ENCODE measurements around the gene DIPK2B. TPM values are rescaled to one million over a fixed set of nuclear protein-coding genes. Genes with fewer than 3 reads are reported as not detected.

Gene DIPK2B
- total RNA-seq, 1 donor from 2014 or later: 76.2 TPM

DNA sequence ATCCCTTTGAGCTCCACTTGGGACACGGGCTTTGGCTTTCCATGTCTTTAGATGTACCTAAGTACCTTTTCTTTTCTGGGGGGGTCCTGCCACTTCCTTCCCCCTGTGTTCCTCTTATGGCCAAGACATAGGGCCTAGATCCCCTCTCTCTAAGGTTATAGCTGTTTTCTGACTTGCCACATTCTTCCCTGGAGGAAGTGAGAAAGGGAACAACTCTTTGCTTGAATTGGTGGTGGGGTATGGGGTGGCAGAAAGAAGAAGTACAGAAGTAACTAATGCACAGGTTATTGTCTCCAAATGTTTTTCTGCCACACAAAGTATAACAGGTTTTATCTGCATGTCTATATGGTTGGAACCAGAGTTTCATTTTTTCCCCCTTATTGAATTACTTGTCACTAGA, 29.7 kb upstream of the DIPK2B start:
- Histone ChIP-seq H3K27ac (no peak overlapping the region), H3K4me1 (no peaks in the 10 kb centered on the region), H3K36me3 (no peaks in the 10 kb centered on the region), H3K9me3 (no peaks in the 10 kb centered on the region), H3K4me3 (no peak overlapping the region), H3K27me3 (no peaks in the 10 kb centered on the region)
- intact Hi-C loops (cut with DNase I): no loop called here
- TF ChIP-seq, protein P1, sequence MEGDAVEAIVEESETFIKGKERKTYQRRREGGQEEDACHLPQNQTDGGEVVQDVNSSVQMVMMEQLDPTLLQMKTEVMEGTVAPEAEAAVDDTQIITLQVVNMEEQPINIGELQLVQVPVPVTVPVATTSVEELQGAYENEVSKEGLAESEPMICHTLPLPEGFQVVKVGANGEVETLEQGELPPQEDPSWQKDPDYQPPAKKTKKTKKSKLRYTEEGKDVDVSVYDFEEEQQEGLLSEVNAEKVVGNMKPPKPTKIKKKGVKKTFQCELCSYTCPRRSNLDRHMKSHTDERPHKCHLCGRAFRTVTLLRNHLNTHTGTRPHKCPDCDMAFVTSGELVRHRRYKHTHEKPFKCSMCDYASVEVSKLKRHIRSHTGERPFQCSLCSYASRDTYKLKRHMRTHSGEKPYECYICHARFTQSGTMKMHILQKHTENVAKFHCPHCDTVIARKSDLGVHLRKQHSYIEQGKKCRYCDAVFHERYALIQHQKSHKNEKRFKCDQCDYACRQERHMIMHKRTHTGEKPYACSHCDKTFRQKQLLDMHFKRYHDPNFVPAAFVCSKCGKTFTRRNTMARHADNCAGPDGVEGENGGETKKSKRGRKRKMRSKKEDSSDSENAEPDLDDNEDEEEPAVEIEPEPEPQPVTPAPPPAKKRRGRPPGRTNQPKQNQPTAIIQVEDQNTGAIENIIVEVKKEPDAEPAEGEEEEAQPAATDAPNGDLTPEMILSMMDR (IDR thresholded peaks at IDR 0.05): no peak
- DNase-seq (ENCODE audit: low spot score in 2 of 2): no peak

- no peak for DNase-seq (ENCODE audit: low spot score in 2 of 2)
- H3K27me3 ChIP-seq: no peaks in the 10 kb centered on the region
Measured at GRCh38 chrX:45229348-45229747, 28.7 kb upstream of the DIPK2B start.

GRCh38 chrX:45228126-45228525, 27.4 kb upstream of the DIPK2B start:
- H3K4me3 ChIP-seq: no peak overlapping the region
- no peaks in the 10 kb centered on the region for H3K27me3 ChIP-seq
- H3K9me3 ChIP-seq: no peaks in the 10 kb centered on the region
- intact Hi-C loops (cut with DNase I): no loop called here
- H3K36me3 ChIP-seq: no peaks in the 10 kb centered on the region
- H3K4me1 ChIP-seq: no peaks in the 10 kb centered on the region
- TF ChIP-seq, protein P1 (IDR thresholded peaks at IDR 0.05): no peak
- no peak for DNase-seq (ENCODE audit: low spot score in 2 of 2)
- no peak overlapping the region for H3K27ac ChIP-seq

More at GRCh38 chrX:45229348-45229747, 28.7 kb upstream of the DIPK2B start:
- intact Hi-C loops (cut with DNase I): no loop called here
- Histone ChIP-seq H3K27ac (no peak overlapping the region), H3K4me3 (no peak overlapping the region), H3K9me3 (no peaks in the 10 kb centered on the region), H3K4me1 (no peaks in the 10 kb centered on the region), H3K36me3 (no peaks in the 10 kb centered on the region)
- TF ChIP-seq, protein P1 (IDR thresholded peaks at IDR 0.05): no peak

GRCh38 chrX:45208121-45208856, 7.6 kb upstream of the DIPK2B start:
- no peak for DNase-seq (ENCODE audit: low spot score in 2 of 2)
- Histone ChIP-seq H3K9me3 (peaks cover 5 to 8% of the 10 kb centered on the region in 2 donors), H3K4me1 (no peaks in the 10 kb centered on the region), H3K27me3 (no peaks in the 10 kb centered on the region), H3K27ac (no peak overlapping the region), H3K4me3 (no peak overlapping the region), H3K36me3 (no peaks in the 10 kb centered on the region)
- TF ChIP-seq, protein P1 (IDR thresholded peaks at IDR 0.05): no peak
- intact Hi-C loops (cut with DNase I): no loop called here

DNA sequence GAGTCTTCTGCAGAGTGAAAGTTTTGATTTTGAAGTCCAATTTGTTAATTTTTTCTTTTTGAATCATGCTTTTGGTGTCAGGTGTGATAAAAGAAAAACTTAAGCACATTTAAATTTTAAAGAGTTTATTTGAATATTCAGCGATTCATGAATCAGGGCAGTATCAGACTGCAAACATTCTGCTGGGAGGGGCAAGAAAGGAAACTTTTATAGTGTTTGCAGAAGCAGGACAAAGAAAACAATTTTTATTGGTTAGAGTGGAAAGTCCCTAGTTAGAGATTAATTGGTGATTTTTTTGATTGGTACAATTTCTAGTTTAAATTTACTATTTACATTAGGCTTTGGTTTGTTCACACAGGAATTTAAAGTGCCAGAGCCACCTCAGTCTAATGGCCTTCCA, 1.5 kb upstream of the DIPK2B start:
- Histone ChIP-seq H3K27ac (no peak overlapping the region), H3K4me1 (no peaks in the 10 kb centered on the region), H3K9me3 (peaks cover 5 to 8% of the 10 kb centered on the region in 2 donors), H3K27me3 (no peaks in the 10 kb centered on the region), H3K36me3 (no peaks in the 10 kb centered on the region), H3K4me3 (no peak overlapping the region)
- DNase-seq (ENCODE audit: low spot score in 2 of 2): no peak
- intact Hi-C loops (cut with DNase I): no loop called here
- TF ChIP-seq, protein P1 (IDR thresholded peaks at IDR 0.05): no peak

All from ascending aorta (tissue), 2 donors.